K562 (cell line): ENCODE data around the gene TSTD1. TPM values are rescaled to one million over a fixed set of nuclear protein-coding genes. Genes with fewer than 3 reads are reported as not detected.
A peak's percentile ranks its signal among the peaks of the same experiment; 100 is the strongest.

Source experiments
- CHCHD3 ChIP-seq: fragments of 250-450 bp; sonication (Bioruptor Pico); IDR thresholded peaks from 2 replicates; pipeline ENCODE4 v2.1.2; 2022; ENCODE audit warnings: mild to moderate bottlenecking
- CHD4 ChIP-seq: fragments of 200-600 bp; sonication (generic); IDR thresholded peaks from 3 replicates; pipeline ENCODE4 v1.6.1; 2012; ENCODE audit warnings: low read depth, mild to moderate bottlenecking, mixed read lengths, low read length, inconsistent platforms; ENCODE audit not compliant: insufficient read depth, insufficient replicate concordance, poor library complexity, severe bottlenecking
- CREBBP ChIP-seq: IDR thresholded peaks from one replicate; pipeline ENCODE4 v1.6.1; 2012; ENCODE audit warnings: low read depth, mild to moderate bottlenecking, control low read depth, inconsistent platforms, low read length
- GABPB1 ChIP-seq: sonication (generic); formaldehyde crosslinking; IDR thresholded peaks from 2 replicates; pipeline ENCODE4 v1.8.0; 2022; ENCODE audit warnings: mild to moderate bottlenecking, missing genetic modification reagents
- POLR2B ChIP-seq: fragments of 450-650 bp; IDR thresholded peaks from 2 replicates; pipeline ENCODE4 v1.6.1; 2018; ENCODE audit warnings: low read depth; ENCODE audit not compliant: partially characterized antibody
- SAFB ChIP-seq: fragments of 200-400 bp; formaldehyde crosslinking; IDR thresholded peaks from 2 replicates; pipeline ENCODE4 v1.6.1; 2017; ENCODE audit warnings: low read depth, low read length, borderline replicate concordance
- TAF9B ChIP-seq: fragments of 450-650 bp; IDR thresholded peaks from 2 replicates; pipeline ENCODE4 v1.6.1; 2018; ENCODE audit warnings: mild to moderate bottlenecking; ENCODE audit not compliant: partially characterized antibody
- ZBTB17 ChIP-seq: fragments of 450-650 bp; formaldehyde crosslinking; IDR thresholded peaks from 2 replicates; pipeline ENCODE4 v1.4.0; 2020; ENCODE audit warnings: mild to moderate bottlenecking
- ZFP30 ChIP-seq: fragments of 250-450 bp; sonication (Bioruptor Pico); IDR thresholded peaks from 2 replicates; pipeline ENCODE4 v1.8.0; 2022; ENCODE audit warnings: moderate library complexity, mild to moderate bottlenecking, inconsistent platforms, borderline replicate concordance
- ZNF140 ChIP-seq: fragments of 250-450 bp; sonication (Bioruptor Pico); IDR thresholded peaks from 2 replicates; pipeline ENCODE4 v1.8.0; 2021; ENCODE audit warnings: moderate library complexity, mild to moderate bottlenecking, inconsistent platforms
- ZNF707 ChIP-seq: fragments of 250-450 bp; sonication (Bioruptor Pico); conservative IDR thresholded peaks from 2 replicates; pipeline ENCODE4 v1.8.0; 2022; ENCODE audit warnings: inconsistent platforms, mild to moderate bottlenecking, moderate library complexity
- ZNF76 ChIP-seq: fragments of 250-450 bp; sonication (Bioruptor Pico); IDR thresholded peaks from 2 replicates; pipeline ENCODE4 v1.4.0; 2020; ENCODE audit warnings: mild to moderate bottlenecking, moderate library complexity, borderline replicate concordance
- polyA plus RNA-seq, 8 experiments: library from polyadenylated mRNA; depleted of rRNA in 4 of 8; stranded (reverse) in 5 of 8; unstranded in 3 of 8; fragments of >200 nt; fragmentation: Nextera tagmentation in 2 of 8; fragmentation: Illumina TruSeq in 1 of 8; extraction: Ambion mirVana in 2 of 8; extraction: Trizol in 1 of 8; gene quantifications; 2 replicates each; pipeline versions ENCODE4 v1.2.1 to v1.2.3, GENCODE V29; 2011 to 2014; ENCODE audit warnings: inconsistent platforms in 1 of 8, missing spikeins in 1 of 8
- total RNA-seq, 7 experiments: library from RNA; depleted of rRNA in 6 of 7; stranded (reverse); fragments of >200 nt in 6 of 7; fragmentation: Illumina TruSeq in 2 of 7; extraction: Trizol in 2 of 7; gene quantifications; 2 replicates each; pipeline versions ENCODE4 v1.2.1 to v1.2.3, GENCODE V29; 2011 to 2021; ENCODE audit warnings: low replicate concordance in 1 of 7
- TF ChIP-seq, protein P1 (sequence below): fragments of 450-650 bp; conservative IDR thresholded peaks from 2 replicates; pipeline ENCODE4 v1.6.1; 2016; ENCODE audit warnings: missing genetic modification characterization, low read depth, mild to moderate bottlenecking, control low read depth, missing compliant biosample characterization
- TF ChIP-seq, protein P2 (sequence below): IDR thresholded peaks from 2 replicates; pipeline ENCODE4 v1.6.1; 2014; ENCODE audit warnings: antibody characterized with exemption
- TF ChIP-seq, protein P3 (sequence below), 3 experiments: fragments of 200-800 bp in 1 of 3; fragments of 250-450 bp in 1 of 3; fragments of 450-650 bp in 1 of 3; sonication (Bioruptor Pico) in 1 of 3; sonication (Bioruptor generic) in 1 of 3; formaldehyde crosslinking in 1 of 3; IDR thresholded peaks; 2 replicates each; pipeline versions ENCODE4 v1.6.1 to v1.8.0; 2016 to 2022; ENCODE audit warnings: mild to moderate bottlenecking in 2 of 3, missing genetic modification characterization in 2 of 3, missing compliant biosample characterization in 1 of 3, moderate library complexity in 1 of 3
- TF ChIP-seq, protein P4 (sequence below): fragments of 250-450 bp; sonication (Bioruptor Pico); IDR thresholded peaks from 2 replicates; pipeline ENCODE4 v1.8.0; 2021; ENCODE audit warnings: borderline replicate concordance, mild to moderate bottlenecking, moderate library complexity; ENCODE audit not compliant: poor library complexity, severe bottlenecking

TSTD1 gene
- total and polyA plus RNA-seq, 9 of the 15 experiments (the other 6 are each of a cell fraction or from before 2014, with no cell fraction given): 0.23 to 0.53 TPM; not detected in 7

DNA sequence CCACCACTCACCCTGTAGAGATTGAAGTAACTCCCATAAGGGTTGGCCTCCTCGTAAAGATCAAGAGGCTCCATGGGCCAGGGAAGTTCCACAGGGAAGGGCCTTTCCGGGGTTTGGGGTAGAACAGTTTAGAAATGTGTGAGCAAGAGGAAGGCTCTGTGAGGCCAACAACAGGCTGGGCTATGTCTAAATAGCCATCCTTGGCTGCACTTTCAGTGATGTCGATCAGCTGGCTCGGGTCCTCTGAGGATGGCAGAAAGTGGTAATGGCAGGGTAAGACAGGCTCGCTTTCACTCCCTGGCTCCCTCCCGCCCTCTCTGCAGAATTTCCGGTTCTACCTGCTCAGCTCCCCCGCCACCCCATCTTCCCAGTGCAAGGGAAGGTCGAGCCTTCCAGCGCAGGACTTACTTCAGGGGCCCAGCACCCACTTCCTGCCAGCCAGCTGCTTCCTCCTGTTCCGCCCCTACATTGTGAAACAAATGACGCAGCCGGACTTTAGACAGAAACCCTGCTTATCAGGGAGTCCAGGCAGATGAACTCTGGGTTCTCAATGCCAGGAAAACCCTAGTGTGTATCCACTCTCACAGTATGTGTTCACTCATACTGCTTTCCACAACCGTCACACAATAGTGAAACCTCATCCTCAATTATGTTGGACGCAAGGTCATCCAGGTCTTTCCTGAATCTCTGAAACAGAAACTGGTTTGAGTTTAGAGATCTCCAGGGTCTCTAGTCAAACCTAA, 25.1 kb downstream of the TSTD1 start (continued):
- TF ChIP-seq ZNF140 (no peak), SAFB (no peak), CREBBP (no peak), GABPB1 (CRISPR knock-in tag) (peak; percentile 87), ZNF707 (CRISPR knock-in tag) (no peak), ZBTB17 (CRISPR knock-in tag) (0 out of 2 replicates have a peak, but pooled peaks have one; percentile 32), POLR2B (peak; percentile 51), ZFP30 (CRISPR knock-in tag) (no peak), CHCHD3 (CRISPR knock-in tag) (peak; percentile 47; the same call in 1 of the 2 replicates), TAF9B (peak; percentile 93), ZNF76 (CRISPR knock-in tag) (peak; percentile 77; the same call in 1 of the 2 replicates), CHD4 (peak; percentile 12)
- TF ChIP-seq, protein P1, sequence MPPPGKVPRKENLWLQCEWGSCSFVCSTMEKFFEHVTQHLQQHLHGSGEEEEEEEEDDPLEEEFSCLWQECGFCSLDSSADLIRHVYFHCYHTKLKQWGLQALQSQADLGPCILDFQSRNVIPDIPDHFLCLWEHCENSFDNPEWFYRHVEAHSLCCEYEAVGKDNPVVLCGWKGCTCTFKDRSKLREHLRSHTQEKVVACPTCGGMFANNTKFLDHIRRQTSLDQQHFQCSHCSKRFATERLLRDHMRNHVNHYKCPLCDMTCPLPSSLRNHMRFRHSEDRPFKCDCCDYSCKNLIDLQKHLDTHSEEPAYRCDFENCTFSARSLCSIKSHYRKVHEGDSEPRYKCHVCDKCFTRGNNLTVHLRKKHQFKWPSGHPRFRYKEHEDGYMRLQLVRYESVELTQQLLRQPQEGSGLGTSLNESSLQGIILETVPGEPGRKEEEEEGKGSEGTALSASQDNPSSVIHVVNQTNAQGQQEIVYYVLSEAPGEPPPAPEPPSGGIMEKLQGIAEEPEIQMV: no peak
- TF ChIP-seq, protein P2, sequence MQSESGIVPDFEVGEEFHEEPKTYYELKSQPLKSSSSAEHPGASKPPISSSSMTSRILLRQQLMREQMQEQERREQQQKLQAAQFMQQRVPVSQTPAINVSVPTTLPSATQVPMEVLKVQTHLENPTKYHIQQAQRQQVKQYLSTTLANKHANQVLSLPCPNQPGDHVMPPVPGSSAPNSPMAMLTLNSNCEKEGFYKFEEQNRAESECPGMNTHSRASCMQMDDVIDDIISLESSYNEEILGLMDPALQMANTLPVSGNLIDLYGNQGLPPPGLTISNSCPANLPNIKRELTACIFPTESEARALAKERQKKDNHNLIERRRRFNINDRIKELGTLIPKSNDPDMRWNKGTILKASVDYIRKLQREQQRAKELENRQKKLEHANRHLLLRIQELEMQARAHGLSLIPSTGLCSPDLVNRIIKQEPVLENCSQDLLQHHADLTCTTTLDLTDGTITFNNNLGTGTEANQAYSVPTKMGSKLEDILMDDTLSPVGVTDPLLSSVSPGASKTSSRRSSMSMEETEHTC: no peak; the same call in 1 of the 2 replicates
- TF ChIP-seq, protein P3, sequence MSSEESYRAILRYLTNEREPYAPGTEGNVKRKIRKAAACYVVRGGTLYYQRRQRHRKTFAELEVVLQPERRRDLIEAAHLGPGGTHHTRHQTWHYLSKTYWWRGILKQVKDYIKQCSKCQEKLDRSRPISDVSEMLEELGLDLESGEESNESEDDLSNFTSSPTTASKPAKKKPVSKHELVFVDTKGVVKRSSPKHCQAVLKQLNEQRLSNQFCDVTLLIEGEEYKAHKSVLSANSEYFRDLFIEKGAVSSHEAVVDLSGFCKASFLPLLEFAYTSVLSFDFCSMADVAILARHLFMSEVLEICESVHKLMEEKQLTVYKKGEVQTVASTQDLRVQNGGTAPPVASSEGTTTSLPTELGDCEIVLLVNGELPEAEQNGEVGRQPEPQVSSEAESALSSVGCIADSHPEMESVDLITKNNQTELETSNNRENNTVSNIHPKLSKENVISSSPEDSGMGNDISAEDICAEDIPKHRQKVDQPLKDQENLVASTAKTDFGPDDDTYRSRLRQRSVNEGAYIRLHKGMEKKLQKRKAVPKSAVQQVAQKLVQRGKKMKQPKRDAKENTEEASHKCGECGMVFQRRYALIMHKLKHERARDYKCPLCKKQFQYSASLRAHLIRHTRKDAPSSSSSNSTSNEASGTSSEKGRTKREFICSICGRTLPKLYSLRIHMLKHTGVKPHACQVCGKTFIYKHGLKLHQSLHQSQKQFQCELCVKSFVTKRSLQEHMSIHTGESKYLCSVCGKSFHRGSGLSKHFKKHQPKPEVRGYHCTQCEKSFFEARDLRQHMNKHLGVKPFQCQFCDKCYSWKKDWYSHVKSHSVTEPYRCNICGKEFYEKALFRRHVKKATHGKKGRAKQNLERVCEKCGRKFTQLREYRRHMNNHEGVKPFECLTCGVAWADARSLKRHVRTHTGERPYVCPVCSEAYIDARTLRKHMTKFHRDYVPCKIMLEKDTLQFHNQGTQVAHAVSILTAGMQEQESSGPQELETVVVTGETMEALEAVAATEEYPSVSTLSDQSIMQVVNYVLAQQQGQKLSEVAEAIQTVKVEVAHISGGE (CRISPR knock-in tag; IDR thresholded peaks at IDR 0.05): peak in 2 of 3 experiments; percentile 76 to 96; a peak in 5 of 6 replicates
- TF ChIP-seq, protein P4, sequence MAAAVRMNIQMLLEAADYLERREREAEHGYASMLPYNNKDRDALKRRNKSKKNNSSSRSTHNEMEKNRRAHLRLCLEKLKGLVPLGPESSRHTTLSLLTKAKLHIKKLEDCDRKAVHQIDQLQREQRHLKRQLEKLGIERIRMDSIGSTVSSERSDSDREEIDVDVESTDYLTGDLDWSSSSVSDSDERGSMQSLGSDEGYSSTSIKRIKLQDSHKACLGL (CRISPR knock-in tag): no peak
